HepG2 (cell line): ENCODE data around the gene WDR27. TPM values are rescaled to one million over a fixed set of nuclear protein-coding genes. Genes with fewer than 3 reads are reported as not detected.

Source experiments
- ATAC-seq: fragments of 200-7000 bp; cut with Tn5 transposase; 3 replicates; pipeline ENCODE4 v1.9.1; 2020; ENCODE audit warnings: mild to moderate bottlenecking, moderate library complexity
- BruUV-seq: library from RNA; stranded (reverse); fragments of 400-500 nt; replicated peaks from 2 replicates; lab custom pipeline; 2021; lab: Mats Ljungman, UMichigan
- CTCF ChIA-PET: fragments of 300-600 bp; formaldehyde crosslinking; extraction: SDS; loops from one replicate; lab custom pipeline; 2021; ENCODE audit warnings: low total read pairs, inconsistent platforms, low intra/inter-chr PET ratio; lab: Yijun Ruan, JAX
- POLR2A ChIA-PET: fragments of 350-600 bp; sonication (Branson Sonifier 250); formaldehyde crosslinking; loops from one replicate; lab custom pipeline; 2020; ENCODE audit warnings: antibody characterized with exemption, inconsistent platforms; lab: Yijun Ruan, JAX
- DNase-seq: peaks from one replicate; pipeline ENCODE4 v3.0.0-alpha.2; 2015; ENCODE audit warnings: low spot score
- FAIRE-seq: peaks from 3 replicates; lab custom pipeline; 2011; peaks lifted over from hg19 to GRCh38; lab: Jason Lieb, UNC
- H2AFZ ChIP-seq: one replicate; pipeline ENCODE4 v1.6.1; 2011; ENCODE audit warnings: low read length, inconsistent platforms
- H3K27ac ChIP-seq: fragments of 300-600 bp; 3 replicates; pipeline ENCODE4 v1.8.0; 2011; ENCODE audit warnings: mixed run types, mild to moderate bottlenecking, mixed read lengths, low read length, inconsistent platforms; ENCODE audit not compliant: insufficient read depth; ENCODE audit errors: extremely low read length
- H3K27me3 ChIP-seq, 2 experiments: fragments of 200-600 bp in 1 of 2; 2 replicates in 1 of 2; 3 replicates in 1 of 2; pipeline versions ENCODE4 v1.6.0 to v1.8.0; 2011; ENCODE audit warnings: low read length in 2 of 2, mild to moderate bottlenecking in 2 of 2, moderate library complexity in 2 of 2, inconsistent platforms in 1 of 2; ENCODE audit not compliant: insufficient read depth in 2 of 2, control insufficient read depth in 1 of 2
- H3K36me3 ChIP-seq, 2 experiments: fragments of 200-600 bp in 1 of 2; replicated peaks in 1 of 2; 2 replicates in 1 of 2; 3 replicates in 1 of 2; pipeline versions ENCODE4 v1.5.1 to v1.8.0; 2011; ENCODE audit warnings: low read length in 2 of 2, inconsistent platforms in 1 of 2; ENCODE audit not compliant: insufficient read depth in 2 of 2, control insufficient read depth in 1 of 2
- H3K4me1 ChIP-seq: 2 replicates; pipeline ENCODE4 v1.5.1; 2012; ENCODE audit warnings: low read length, inconsistent platforms; ENCODE audit not compliant: insufficient read depth
- H3K4me2 ChIP-seq: 2 replicates; pipeline ENCODE4 v1.6.0; 2011; ENCODE audit warnings: low read depth, low read length, inconsistent platforms
- H3K4me3 ChIP-seq, 3 experiments: fragments of 200-600 bp in 1 of 3; sonication (generic), shearing (Covaris generic) in 1 of 3; replicated peaks in 1 of 3; 2 replicates each; pipeline ENCODE4 v1.5.1; 2011 to 2016; ENCODE audit warnings: low read length in 3 of 3, inconsistent platforms in 2 of 3, low read depth in 2 of 3, mild to moderate bottlenecking in 2 of 3, control low read depth in 1 of 3, mixed read lengths in 1 of 3; ENCODE audit not compliant: insufficient read depth in 1 of 3
- H3K79me2 ChIP-seq: one replicate; pipeline ENCODE4 v1.6.1; 2011; ENCODE audit warnings: low read length, inconsistent platforms; ENCODE audit not compliant: insufficient read depth
- H3K9ac ChIP-seq: 2 replicates; pipeline ENCODE4 v1.6.0; 2011; ENCODE audit warnings: mild to moderate bottlenecking, low read depth, low read length, inconsistent platforms; ENCODE audit not compliant: insufficient read depth
- H3K9me3 ChIP-seq: 2 replicates; pipeline ENCODE4 v1.5.1; 2012; ENCODE audit warnings: mild to moderate bottlenecking, low read length
- H4K20me1 ChIP-seq: 2 replicates; pipeline ENCODE4 v1.6.0; 2011; ENCODE audit warnings: inconsistent platforms, mild to moderate bottlenecking, low read length, moderate library complexity; ENCODE audit not compliant: insufficient read depth
- KIAA2018 ChIP-seq: sonication (generic); formaldehyde crosslinking; IDR thresholded peaks from 2 replicates; pipeline ENCODE4 v1.5.0; 2020; ENCODE audit warnings: mild to moderate bottlenecking, missing genetic modification reagents, borderline replicate concordance
- MAFF ChIP-seq: IDR thresholded peaks from 2 replicates; pipeline ENCODE4 v1.6.1; 2011; ENCODE audit warnings: low read depth, low read length, improper control_type of control experiment
- MAFK ChIP-seq, 2 experiments: IDR thresholded peaks in 1 of 2; conservative IDR thresholded peaks in 1 of 2; 2 replicates each; pipeline ENCODE4 v1.6.1; 2011; ENCODE audit warnings: improper control_type of control experiment in 2 of 2, low read length in 2 of 2
- STAG1 ChIP-seq: sonication (generic); formaldehyde crosslinking; IDR thresholded peaks from 2 replicates; pipeline ENCODE4 v1.4.0; 2020; ENCODE audit warnings: missing genetic modification reagents
- WGBS: methylation state at CpG from one replicate; pipeline ENCODE4 v1.1.6; 2017; ENCODE audit warnings: low lambda C conversion rate; 5-methylcytosine and 5-hydroxymethylcytosine counted together
- in situ Hi-C: cut with HindIII; loops from 2 replicates; pipeline ENCODE4 v1.10.0; 2017; ENCODE audit warnings: low pct_unique_long_range_greater_than_20kb; ENCODE audit not compliant: extremely low pct_ligation_motif_present
- intact Hi-C: fragments of 100-400 bp; cut with micrococcal nuclease; formaldehyde crosslinking; loops from one replicate; pipeline ENCODE4 v1.10.0; 2022; ENCODE audit not compliant: unreplicated experiment
- polyA plus RNA-seq, 8 experiments: library from polyadenylated mRNA; depleted of rRNA in 3 of 8; stranded (reverse) in 7 of 8; unstranded in 1 of 8; fragments of >200 nt; fragmentation: Illumina TruSeq in 4 of 8; extraction: Trizol in 4 of 8; gene quantifications; 2 replicates each; pipeline versions ENCODE4 v1.2.1 to v1.2.3, GENCODE V29; 2011 to 2016; ENCODE audit warnings: low read depth in 4 of 8, missing spikeins in 1 of 8, mixed read lengths in 1 of 8; ENCODE audit not compliant: insufficient read depth in 1 of 8
- total RNA-seq, 5 experiments: library from RNA; depleted of rRNA; stranded (reverse); fragments of >200 nt; fragmentation: Illumina TruSeq; extraction: Trizol; gene quantifications; 2 replicates each; pipeline ENCODE4 v1.2.3, GENCODE V29; 2016; ENCODE audit warnings: low read depth in 1 of 5
- TF ChIP-seq, protein P1 (sequence below): sonication (generic); formaldehyde crosslinking; IDR thresholded peaks from 2 replicates; pipeline ENCODE4 v1.5.0; 2020; ENCODE audit warnings: mild to moderate bottlenecking, missing genetic modification reagents, moderate library complexity

The WDR27 gene
- total and polyA plus RNA-seq, 2 of the 13 experiments (the other 11 are each of a cell fraction or from before 2014, with no cell fraction given): 34.1 to 80.3 TPM

- H3K27me3 ChIP-seq: no peaks in the 10 kb centered on the region
- no peak overlapping the region for H3K9ac ChIP-seq
- WGBS: 82% methylated on average over 5 of the region's 5 CpGs
- H3K9me3 ChIP-seq: peaks cover 5% of the 10 kb centered on the region; the same call in 1 of the 2 replicates
- DNase-seq (no peak), FAIRE-seq (no peak), ATAC-seq (no peak)
- ChIA-PET CTCF (no interaction called here), POLR2A (no interaction called here)
- no peaks in the 10 kb centered on the region for H3K4me1 ChIP-seq
- no peak overlapping the region for H2AFZ ChIP-seq
- H3K4me2 ChIP-seq: no peak overlapping the region
- H3K79me2 ChIP-seq: no peaks in the 10 kb centered on the region
- TF ChIP-seq STAG1 (peak; percentile 56), MAFF (peak; percentile 56), MAFK (conservative IDR thresholded peaks at IDR 0.05 in 1 of 2, IDR thresholded peaks at IDR 0.05 in 1 of 2; ENCODE audit: low read length in 2 of 2) (peak; percentile 69 to 77), KIAA2018 (CRISPR knock-in tag) (no peak)
- TF ChIP-seq, protein P1, sequence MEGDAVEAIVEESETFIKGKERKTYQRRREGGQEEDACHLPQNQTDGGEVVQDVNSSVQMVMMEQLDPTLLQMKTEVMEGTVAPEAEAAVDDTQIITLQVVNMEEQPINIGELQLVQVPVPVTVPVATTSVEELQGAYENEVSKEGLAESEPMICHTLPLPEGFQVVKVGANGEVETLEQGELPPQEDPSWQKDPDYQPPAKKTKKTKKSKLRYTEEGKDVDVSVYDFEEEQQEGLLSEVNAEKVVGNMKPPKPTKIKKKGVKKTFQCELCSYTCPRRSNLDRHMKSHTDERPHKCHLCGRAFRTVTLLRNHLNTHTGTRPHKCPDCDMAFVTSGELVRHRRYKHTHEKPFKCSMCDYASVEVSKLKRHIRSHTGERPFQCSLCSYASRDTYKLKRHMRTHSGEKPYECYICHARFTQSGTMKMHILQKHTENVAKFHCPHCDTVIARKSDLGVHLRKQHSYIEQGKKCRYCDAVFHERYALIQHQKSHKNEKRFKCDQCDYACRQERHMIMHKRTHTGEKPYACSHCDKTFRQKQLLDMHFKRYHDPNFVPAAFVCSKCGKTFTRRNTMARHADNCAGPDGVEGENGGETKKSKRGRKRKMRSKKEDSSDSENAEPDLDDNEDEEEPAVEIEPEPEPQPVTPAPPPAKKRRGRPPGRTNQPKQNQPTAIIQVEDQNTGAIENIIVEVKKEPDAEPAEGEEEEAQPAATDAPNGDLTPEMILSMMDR (CRISPR knock-in tag): peak; percentile 26; the same call in 1 of the 2 replicates
- in situ Hi-C loops (no loop called here), intact Hi-C loops (no loop called here)
- no peak overlapping the region for H3K4me3 ChIP-seq
- BruUV-seq: no TSS peak
- H3K27ac ChIP-seq: no peak overlapping the region
- H4K20me1 ChIP-seq: no peaks in the 10 kb centered on the region
- H3K36me3 ChIP-seq: no peaks in the 10 kb centered on the region
Measured at GRCh38 chr6:169487579-169488436, 214.0 kb downstream of the WDR27 start.
